Neural cell (in vitro differentiated cells): ENCODE data around the gene CD40. TPM values are rescaled to one million over a fixed set of nuclear protein-coding genes. Genes with fewer than 3 reads are reported as not detected.
A peak's percentile ranks its signal among the peaks of the same experiment; 100 is the strongest.

Experiments
- H2AFZ ChIP-seq: fragments of 200-600, 300-800 bp; sonication (generic), shearing (Covaris generic); 2 replicates; pipeline ENCODE4 v1.6.0; 2014; ENCODE audit warnings: low read depth, mild to moderate bottlenecking, antibody characterized with exemption, low read length, moderate library complexity
- H3F3A ChIP-seq: fragments of 200-600 bp; shearing (Covaris generic); 2 replicates; pipeline ENCODE4 v1.6.1; 2016; ENCODE audit warnings: mild to moderate bottlenecking, moderate library complexity, mixed read lengths, antibody characterized with exemption, low read length; ENCODE audit not compliant: insufficient read depth, poor library complexity, severe bottlenecking
- H3K27ac ChIP-seq: fragments of 200-600, 300-800 bp; sonication (generic), shearing (Covaris generic); 2 replicates; pipeline ENCODE4 v1.5.1; 2014; ENCODE audit warnings: mild to moderate bottlenecking, low read length, moderate library complexity
- H3K27me3 ChIP-seq: fragments of 300-800, 200-600 bp; sonication (generic), shearing (Covaris generic); 2 replicates; pipeline ENCODE4 v1.6.0; 2014; ENCODE audit warnings: mild to moderate bottlenecking, low read depth, low read length, moderate library complexity; ENCODE audit not compliant: insufficient read depth
- H3K36me3 ChIP-seq: fragments of 300-800, 200-600 bp; sonication (generic), shearing (Covaris generic); 2 replicates; pipeline ENCODE4 v1.5.1; 2014; ENCODE audit warnings: mild to moderate bottlenecking, antibody characterized with exemption, low read length, moderate library complexity; ENCODE audit not compliant: insufficient read depth
- H3K4me2 ChIP-seq: fragments of 300-800, 200-600 bp; sonication (generic), shearing (Covaris generic); 2 replicates; pipeline ENCODE4 v1.6.0; 2014; ENCODE audit warnings: mild to moderate bottlenecking, low read length
- H3K4me3 ChIP-seq: fragments of 300-800, 200-600 bp; sonication (generic), shearing (Covaris generic); 2 replicates; pipeline ENCODE4 v1.5.1; 2014; ENCODE audit warnings: mild to moderate bottlenecking, low read length, moderate library complexity
- H3K79me2 ChIP-seq: fragments of 200-600 bp; shearing (Covaris generic); replicated peaks from 2 replicates; pipeline ENCODE4 v1.6.0; 2014; ENCODE audit warnings: mild to moderate bottlenecking, low read length, moderate library complexity; ENCODE audit not compliant: insufficient read depth
- H3K9ac ChIP-seq: fragments of 300-800, 200-600 bp; sonication (generic), shearing (Covaris generic); 2 replicates; pipeline ENCODE4 v1.6.1; 2016; ENCODE audit warnings: mild to moderate bottlenecking, low read length, mixed read lengths
- H3K9me2 ChIP-seq: fragments of 200-600 bp; shearing (Covaris generic); 2 replicates; pipeline ENCODE4 v1.6.1; 2016; ENCODE audit warnings: mild to moderate bottlenecking, low read length, mixed read lengths; ENCODE audit not compliant: insufficient read depth
- H3K9me3 ChIP-seq: fragments of 200-600, 300-800 bp; sonication (generic), shearing (Covaris generic); 2 replicates; pipeline ENCODE4 v1.6.1; 2016; ENCODE audit warnings: mild to moderate bottlenecking, mixed run types, low read length, moderate library complexity, mixed read lengths
- H4K20me1 ChIP-seq: fragments of 200-600 bp; shearing (Covaris generic); 2 replicates; pipeline ENCODE4 v1.6.1; 2016; ENCODE audit warnings: mild to moderate bottlenecking, mixed run types; ENCODE audit not compliant: insufficient read depth
- CTCF ChIP-seq: fragments of 450-650 bp; IDR thresholded peaks from 2 replicates; pipeline ENCODE4 v1.5.1; 2014; ENCODE audit warnings: antibody characterized with exemption, mild to moderate bottlenecking, moderate library complexity; ENCODE audit not compliant: poor library complexity, severe bottlenecking
- EP300 ChIP-seq: fragments of 450-650 bp; conservative IDR thresholded peaks from 2 replicates; pipeline ENCODE4 v1.6.1; 2014; ENCODE audit warnings: antibody characterized with exemption, mild to moderate bottlenecking, moderate library complexity; ENCODE audit not compliant: poor library complexity, severe bottlenecking
- EZH2 ChIP-seq: fragments of 200-600, 300-800 bp; shearing (Covaris generic), sonication (generic); IDR thresholded peaks from 2 replicates; pipeline ENCODE4 v1.6.1; 2014; ENCODE audit warnings: antibody characterized with exemption, low read length, borderline replicate concordance, mild to moderate bottlenecking; ENCODE audit not compliant: insufficient read depth, poor library complexity, severe bottlenecking
- MXI1 ChIP-seq: fragments of 450-650 bp; conservative IDR thresholded peaks from 2 replicates; pipeline ENCODE4 v1.6.1; 2014; ENCODE audit warnings: antibody characterized with exemption, mild to moderate bottlenecking; ENCODE audit not compliant: poor library complexity, severe bottlenecking
- POLR2AphosphoS5 ChIP-seq: IDR thresholded peaks from 2 replicates; pipeline ENCODE4 v1.6.1; 2012
- RAD21 ChIP-seq: fragments of 450-650 bp; conservative IDR thresholded peaks from 2 replicates; pipeline ENCODE4 v1.6.1; 2014; ENCODE audit warnings: antibody characterized with exemption, mild to moderate bottlenecking, moderate library complexity
- REST ChIP-seq: IDR thresholded peaks from 2 replicates; pipeline ENCODE4 v1.6.1; 2012; ENCODE audit warnings: borderline replicate concordance
- SMC3 ChIP-seq: fragments of 450-650 bp; conservative IDR thresholded peaks from 2 replicates; pipeline ENCODE4 v1.6.1; 2014; ENCODE audit warnings: antibody characterized with exemption, mild to moderate bottlenecking, moderate library complexity; ENCODE audit not compliant: poor library complexity
- TAF1 ChIP-seq: IDR thresholded peaks from 2 replicates; pipeline ENCODE4 v1.6.1; 2012; ENCODE audit warnings: low read depth
- polyA plus RNA-seq: library from polyadenylated mRNA; depleted of rRNA; stranded (reverse); fragments of >200 nt; gene quantifications from 2 replicates; pipeline ENCODE4 v1.2.3, GENCODE V29; 2014

Gene CD40
- polyA plus RNA-seq, 1 donor from 2014 or later, result not detected

- peak; percentile 99 for TF ChIP-seq SMC3
- TF ChIP-seq EZH2, result no peak
- TF ChIP-seq CTCF, result peak; percentile 98
- TF ChIP-seq RAD21, result peak; percentile 99
- no peaks in the 10 kb centered on the region for H3K79me2 ChIP-seq
- H3K36me3 ChIP-seq, result no peaks in the 10 kb centered on the region
- H3K4me3 ChIP-seq, result no peak overlapping the region
- peak overlapping the region; percentile 1 for H3K4me2 ChIP-seq
- peaks cover 24% of the 10 kb centered on the region for H3K27me3 ChIP-seq
- H2AFZ ChIP-seq, result no peak overlapping the region
- H4K20me1 ChIP-seq, result no peaks in the 10 kb centered on the region
- no peaks in the 10 kb centered on the region for H3K9me3 ChIP-seq
- H3K27ac ChIP-seq, result no peak overlapping the region
- H3F3A ChIP-seq, result no peaks in the 10 kb centered on the region
- H3K9ac ChIP-seq, result no peak overlapping the region
- no peaks in the 10 kb centered on the region for H3K9me2 ChIP-seq
These were observed 14.6 kb downstream of the CD40 start for GRCh38 chr20:46132705-46133120.

- H3K4me2 ChIP-seq, result no peak overlapping the region
- no peak overlapping the region for H3K9ac ChIP-seq
- no peaks in the 10 kb centered on the region for H4K20me1 ChIP-seq
- no peaks in the 10 kb centered on the region for H3F3A ChIP-seq
- no peak overlapping the region for H3K4me3 ChIP-seq
- no peaks in the 10 kb centered on the region for H3K36me3 ChIP-seq
- no peaks in the 10 kb centered on the region for H3K9me3 ChIP-seq
- H2AFZ ChIP-seq, result no peak overlapping the region
- H3K9me2 ChIP-seq, result no peaks in the 10 kb centered on the region
- H3K79me2 ChIP-seq, result no peaks in the 10 kb centered on the region
- H3K27me3 ChIP-seq, result peaks cover 13% of the 10 kb centered on the region
- TF ChIP-seq REST (no peak), EP300 (no peak), CTCF (no peak), EZH2 (no peak), SMC3 (no peak), RAD21 (no peak), MXI1 (no peak), TAF1 (no peak), POLR2AphosphoS5 (no peak)
- no peak overlapping the region for H3K27ac ChIP-seq
These were observed 16.0 kb downstream of the CD40 start for GRCh38 chr20:46133886-46134654.
